GM21619 (cell line): Measurements from ENCODE around the gene IRF3.
"Not testable (repeated sequence)": the region's sequence is repeated elsewhere in the genome, so short reads cannot be mapped to it uniquely, and the experiment has no call there.

Experiments used
- ATAC-seq: cut with Tn5 transposase; IDR thresholded peaks from one replicate; pipeline ENCODE4 v1.9.1; 2021; ENCODE audit not compliant: unreplicated experiment

IRF3 gene

GRCh38 chr19:49646586-49646985, 19.1 kb downstream of the IRF3 start:
- ATAC-seq: no peak

GRCh38 chr19:49645995-49646394, 19.7 kb downstream of the IRF3 start:
- no peak for ATAC-seq

GRCh38 chr19:49645592-49645991, 20.1 kb downstream of the IRF3 start:
- no peak for ATAC-seq

- ATAC-seq: no peak
These were observed 22.2 kb downstream of the IRF3 start for GRCh38 chr19:49643466-49643865.

GRCh38 chr19:49642492-49643035, 23.1 kb downstream of the IRF3 start:
- ATAC-seq: no peak

GRCh38 chr19:49641688-49642491, 23.8 kb downstream of the IRF3 start, which contains the start of gene SCAF1:
Gene SCAF1 (plus strand): TSS chr19:49642209. CDS start chr19:49645027, 2,818 bp downstream.
- ATAC-seq: peak; percentile 48

- ATAC-seq: peak; percentile 51
These were observed 25.4 kb downstream of the IRF3 start, which contains the start of gene RRAS for GRCh38 chr19:49640113-49640898. Gene RRAS (minus strand): TSS chr19:49640143. CDS start chr19:49640098, 45 bp downstream.

- ATAC-seq: no peak
These were observed 26.1 kb downstream of the IRF3 start for GRCh38 chr19:49639401-49640112.

- no peak for ATAC-seq
These were observed 27.6 kb downstream of the IRF3 start for GRCh38 chr19:49637821-49638738.

GRCh38 chr19:49636233-49636932, 29.3 kb downstream of the IRF3 start:
- ATAC-seq: no peak

GRCh38 chr19:49635530-49636232, 30.0 kb downstream of the IRF3 start:
- ATAC-seq: no peak

- not testable (repeated sequence) for ATAC-seq
These were observed 32.4 kb downstream of the IRF3 start for GRCh38 chr19:49633273-49633672.

- no peak for ATAC-seq
These were observed 33.1 kb downstream of the IRF3 start for GRCh38 chr19:49632576-49632975.

- ATAC-seq: no peak
These were observed 34.0 kb downstream of the IRF3 start for GRCh38 chr19:49631610-49632192.

- no peak for ATAC-seq
These were observed 34.6 kb downstream of the IRF3 start for GRCh38 chr19:49631014-49631588.

GRCh38 chr19:49629659-49630058, 36.0 kb downstream of the IRF3 start:
- no peak for ATAC-seq

- no peak for ATAC-seq
These were observed 39.4 kb downstream of the IRF3 start for GRCh38 chr19:49626226-49626625.
